Activated T-helper 1 cell treated with anti-CD3 and anti-CD28 coated beads, Interleukin-12 subunit alpha, Interleukin-12 subunit beta, Interleukin-2, Interleukin-4 antibody, amounts not matched to agents 30 ng/mL and 10 ng/mL and 1 ng/mL, durations not matched to agents 14 hours and 24 hours and 36 hours (primary cell): Measurements from ENCODE around the gene VPS26C. TPM values are rescaled to one million over a fixed set of nuclear protein-coding genes. Genes with fewer than 3 reads are reported as not detected.

Source experiments
- DNase-seq: peaks from one replicate; pipeline ENCODE4 v3.0.0; 2021; ENCODE audit warnings: low spot score
- H3K27ac Mint-ChIP-seq: one replicate; pipeline ENCODE4 v1.8.0; 2021; ENCODE audit warnings: mild to moderate bottlenecking, mixed read lengths
- H3K27me3 Mint-ChIP-seq: one replicate; pipeline ENCODE4 v1.8.0; 2022; ENCODE audit warnings: mild to moderate bottlenecking, moderate library complexity, mixed read lengths; ENCODE audit not compliant: insufficient read depth
- H3K36me3 Mint-ChIP-seq: one replicate; pipeline ENCODE4 v1.8.0; 2021; ENCODE audit warnings: low read depth, mixed read lengths
- H3K4me1 Mint-ChIP-seq: one replicate; pipeline ENCODE4 v1.8.0; 2021; ENCODE audit warnings: low read depth, mixed read lengths
- H3K4me3 Mint-ChIP-seq: one replicate; pipeline ENCODE4 v1.8.0; 2021; ENCODE audit warnings: mild to moderate bottlenecking, moderate library complexity, mixed read lengths
- H3K9me3 Mint-ChIP-seq: one replicate; pipeline ENCODE4 v1.8.0; 2021; ENCODE audit warnings: mixed read lengths
- intact Hi-C: fragments of 100-400 bp; cut with micrococcal nuclease; formaldehyde crosslinking; loops from one replicate; pipeline ENCODE4 v1.15.1; 2024
- total RNA-seq: library from RNA; stranded (reverse); gene quantifications from 2 replicates; pipeline ENCODE4 v1.2.3, GENCODE V29; 2022

VPS26C gene
- total RNA-seq, 1 donor from 2014 or later = 53.8 TPM

- no peak overlapping the region for H3K27ac Mint-ChIP-seq
- H3K36me3 Mint-ChIP-seq = peaks cover 19% of the 10 kb centered on the region
- no peak overlapping the region for H3K4me3 Mint-ChIP-seq
- peaks cover 16% of the 10 kb centered on the region for H3K4me1 Mint-ChIP-seq
- intact Hi-C loops = no loop called here
- no peaks in the 10 kb centered on the region for H3K9me3 Mint-ChIP-seq
- DNase-seq = no peak
- H3K27me3 Mint-ChIP-seq = no peaks in the 10 kb centered on the region
Observed at GRCh38 chr21:37202221-37203110, 64.7 kb downstream of the VPS26C start.

- Mint-ChIP-seq H3K27ac (no peak overlapping the region), H3K4me1 (no peaks in the 10 kb centered on the region), H3K36me3 (peaks cover 19% of the 10 kb centered on the region), H3K9me3 (no peaks in the 10 kb centered on the region), H3K27me3 (no peaks in the 10 kb centered on the region), H3K4me3 (no peak overlapping the region)
- DNase-seq = no peak
- intact Hi-C loops = no loop called here
Observed at GRCh38 chr21:37200641-37201480, 66.3 kb downstream of the VPS26C start.

- Mint-ChIP-seq H3K9me3 (no peaks in the 10 kb centered on the region), H3K27ac (no peak overlapping the region), H3K27me3 (no peaks in the 10 kb centered on the region), H3K4me3 (no peak overlapping the region), H3K36me3 (peaks cover 26% of the 10 kb centered on the region), H3K4me1 (no peaks in the 10 kb centered on the region)
- DNase-seq = no peak
- intact Hi-C loops = no loop called here
Observed at GRCh38 chr21:37199057-37199924, 67.8 kb downstream of the VPS26C start.

GRCh38 chr21:37197746-37198145 is 69.4 kb downstream of the VPS26C start:
- no peak overlapping the region for H3K4me3 Mint-ChIP-seq
- peaks cover 29% of the 10 kb centered on the region for H3K36me3 Mint-ChIP-seq
- no peaks in the 10 kb centered on the region for H3K9me3 Mint-ChIP-seq
- DNase-seq = no peak
- intact Hi-C loops = no loop called here
- no peak overlapping the region for H3K27ac Mint-ChIP-seq
- no peaks in the 10 kb centered on the region for H3K4me1 Mint-ChIP-seq
- H3K27me3 Mint-ChIP-seq = no peaks in the 10 kb centered on the region

- Mint-ChIP-seq H3K27ac (no peak overlapping the region), H3K4me1 (peaks cover 3% of the 10 kb centered on the region), H3K4me3 (no peak overlapping the region), H3K36me3 (peaks cover 25% of the 10 kb centered on the region), H3K9me3 (no peaks in the 10 kb centered on the region), H3K27me3 (no peaks in the 10 kb centered on the region)
- DNase-seq = no peak
- intact Hi-C loops = no loop called here
Observed at GRCh38 chr21:37196847-37197246, 70.3 kb downstream of the VPS26C start.

GRCh38 chr21:37195610-37196009 is 71.5 kb downstream of the VPS26C start:
- peaks cover 24% of the 10 kb centered on the region for H3K36me3 Mint-ChIP-seq
- H3K4me3 Mint-ChIP-seq = no peak overlapping the region
- H3K27me3 Mint-ChIP-seq = no peaks in the 10 kb centered on the region
- intact Hi-C loops = no loop called here
- H3K9me3 Mint-ChIP-seq = no peaks in the 10 kb centered on the region
- H3K4me1 Mint-ChIP-seq = peaks cover 6% of the 10 kb centered on the region
- no peak overlapping the region for H3K27ac Mint-ChIP-seq
- DNase-seq = no peak

- Mint-ChIP-seq H3K9me3 (no peaks in the 10 kb centered on the region), H3K27ac (no peak overlapping the region), H3K4me3 (no peak overlapping the region), H3K27me3 (no peaks in the 10 kb centered on the region), H3K4me1 (peaks cover 6% of the 10 kb centered on the region), H3K36me3 (peaks cover 24% of the 10 kb centered on the region)
- no peak for DNase-seq
- intact Hi-C loops = no loop called here
Observed at GRCh38 chr21:37195059-37195458, 72.1 kb downstream of the VPS26C start.

GRCh38 chr21:37193676-37194075 is 73.5 kb downstream of the VPS26C start:
- no peak for DNase-seq
- H3K36me3 Mint-ChIP-seq = peaks cover 25% of the 10 kb centered on the region

GRCh38 chr21:37193006-37193405 is 74.1 kb downstream of the VPS26C start:
- Mint-ChIP-seq H3K27ac (no peak overlapping the region), H3K4me1 (peaks cover 6% of the 10 kb centered on the region), H3K27me3 (no peaks in the 10 kb centered on the region), H3K9me3 (no peaks in the 10 kb centered on the region), H3K4me3 (no peak overlapping the region), H3K36me3 (peaks cover 26% of the 10 kb centered on the region)
- intact Hi-C loops = no loop called here
- DNase-seq = no peak

More at GRCh38 chr21:37193676-37194075, 73.5 kb downstream of the VPS26C start:
- Mint-ChIP-seq H3K27ac (no peak overlapping the region), H3K27me3 (no peaks in the 10 kb centered on the region), H3K4me3 (no peak overlapping the region), H3K9me3 (no peaks in the 10 kb centered on the region), H3K4me1 (peaks cover 6% of the 10 kb centered on the region)
- intact Hi-C loops = no loop called here

GRCh38 chr21:37192019-37192418 is 75.1 kb downstream of the VPS26C start:
- H3K4me1 Mint-ChIP-seq = peaks cover 6% of the 10 kb centered on the region

GRCh38 chr21:37188825-37189224 is 78.3 kb downstream of the VPS26C start:
- peaks cover 30% of the 10 kb centered on the region for H3K36me3 Mint-ChIP-seq
- H3K27me3 Mint-ChIP-seq = no peaks in the 10 kb centered on the region
- H3K9me3 Mint-ChIP-seq = no peaks in the 10 kb centered on the region
- intact Hi-C loops = no loop called here
- no peak overlapping the region for H3K4me3 Mint-ChIP-seq
- no peak overlapping the region for H3K27ac Mint-ChIP-seq
- DNase-seq = no peak
- H3K4me1 Mint-ChIP-seq = peaks cover 14% of the 10 kb centered on the region

More at GRCh38 chr21:37192019-37192418, 75.1 kb downstream of the VPS26C start:
- DNase-seq = no peak
- no peaks in the 10 kb centered on the region for H3K27me3 Mint-ChIP-seq
- H3K36me3 Mint-ChIP-seq = peaks cover 30% of the 10 kb centered on the region
- H3K4me3 Mint-ChIP-seq = no peak overlapping the region
- H3K27ac Mint-ChIP-seq = no peak overlapping the region
- intact Hi-C loops = no loop called here
- no peaks in the 10 kb centered on the region for H3K9me3 Mint-ChIP-seq

- Mint-ChIP-seq H3K4me1 (peaks cover 16% of the 10 kb centered on the region), H3K27me3 (no peaks in the 10 kb centered on the region), H3K9me3 (no peaks in the 10 kb centered on the region), H3K4me3 (no peak overlapping the region), H3K36me3 (peaks cover 28% of the 10 kb centered on the region), H3K27ac (no peak overlapping the region)
- DNase-seq = no peak
- intact Hi-C loops = no loop called here
Observed at GRCh38 chr21:37186983-37187382, 80.2 kb downstream of the VPS26C start.
